Stimulated activated CD4-positive, alpha-beta T cell treated with anti-CD3 and anti-CD28 coated beads, TNF-alpha, amount 100 ng/mL, for 1 hour (primary cell): ENCODE data around the gene UPP1.

Experiments used
- DNase-seq, 3 donors: peaks; one replicate each; pipeline ENCODE4 v3.0.0-alpha.2; 2020; ENCODE audit warnings: low read depth in 3 of 3, low spot score in 1 of 3

Gene UPP1

GRCh38 chr7:48085433-48085791, 3.7 kb upstream of the UPP1 start:
- DNase-seq, result no peak

GRCh38 chr7:48085942-48086341, 3.1 kb upstream of the UPP1 start:
- DNase-seq, result no peak

GRCh38 chr7:48087349-48087748, 1.7 kb upstream of the UPP1 start:
- DNase-seq, result no peak

- no peak for DNase-seq
Observed at GRCh38 chr7:48088559-48089045, 463 bp upstream of the UPP1 start.

GRCh38 chr7:48090095-48090805, 1.2 kb downstream of the UPP1 start:
- no peak for DNase-seq

GRCh38 chr7:48091506-48092433, 2.7 kb downstream of the UPP1 start:
- no peak for DNase-seq

- no peak for DNase-seq
Observed at GRCh38 chr7:48094861-48095293, 5.8 kb downstream of the UPP1 start.

- DNase-seq, result no peak
Observed at GRCh38 chr7:48096273-48096672, 7.2 kb downstream of the UPP1 start.

GRCh38 chr7:48097521-48098231, 8.6 kb downstream of the UPP1 start:
- DNase-seq, result no peak

GRCh38 chr7:48098846-48099245, 9.8 kb downstream of the UPP1 start:
- no peak for DNase-seq

GRCh38 chr7:48099781-48100180, 10.7 kb downstream of the UPP1 start:
- no peak for DNase-seq

- DNase-seq, result no peak
Observed at GRCh38 chr7:48101352-48101751, 12.3 kb downstream of the UPP1 start.

- DNase-seq, result no peak
Observed at GRCh38 chr7:48101968-48102367, 12.9 kb downstream of the UPP1 start.

GRCh38 chr7:48102530-48102929, 13.5 kb downstream of the UPP1 start:
- DNase-seq, result no peak

GRCh38 chr7:48105045-48105444, 16.0 kb downstream of the UPP1 start:
- no peak for DNase-seq

GRCh38 chr7:48106906-48107659, 18.0 kb downstream of the UPP1 start:
- DNase-seq, result no peak

GRCh38 chr7:48107926-48108472, 18.9 kb downstream of the UPP1 start:
- DNase-seq, result no peak

GRCh38 chr7:48108959-48109847, 20.1 kb downstream of the UPP1 start:
- no peak for DNase-seq

- peak; percentile 70 to 91 (median 84) for DNase-seq
Observed at GRCh38 chr7:48109848-48110663, 21.0 kb downstream of the UPP1 start.
